ENCODE results near the gene TRERF1.
"Not testable (repeated sequence)": the region's sequence is repeated elsewhere in the genome, so short reads cannot be mapped to it uniquely, and the experiment has no call there.

Gene TRERF1

GRCh38 chr6:42450477-42451332 lies 1.0 kb downstream of the TRERF1 start:
- no peak for DNase-seq (ENCODE audit: low spot score)

GRCh38 chr6:42449917-42450476 lies 1.7 kb downstream of the TRERF1 start:
- DNase-seq (ENCODE audit: low spot score), result no peak

GRCh38 chr6:42448927-42449659 lies 2.6 kb downstream of the TRERF1 start:
- no peak for DNase-seq (ENCODE audit: low spot score)

- DNase-seq (ENCODE audit: low spot score), result no peak
Measured at GRCh38 chr6:42448391-42448790, 3.3 kb downstream of the TRERF1 start.

- DNase-seq (ENCODE audit: low spot score), result no peak
Measured at GRCh38 chr6:42446996-42447395, 4.7 kb downstream of the TRERF1 start.

DNA sequence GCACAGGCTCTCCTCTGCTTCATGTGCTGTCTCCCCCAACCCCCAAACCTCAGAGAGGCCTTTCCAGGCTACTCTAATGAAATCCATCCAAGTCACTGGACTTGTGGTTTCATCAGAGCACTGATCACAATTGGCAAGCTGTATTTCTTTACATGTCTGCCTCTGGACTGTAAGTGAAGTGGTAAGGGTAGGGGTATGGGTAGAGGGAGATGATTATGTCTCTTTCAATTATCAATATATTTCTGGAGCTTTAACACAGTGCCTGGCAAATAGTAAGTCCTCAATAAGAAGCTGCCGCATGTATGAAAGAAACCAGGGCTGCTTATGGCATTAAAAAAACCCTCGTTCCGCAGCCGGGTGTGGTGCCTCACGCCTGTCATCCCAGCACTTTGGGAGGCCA lies 5.4 kb downstream of the TRERF1 start:
- DNase-seq (ENCODE audit: low spot score), result no peak

DNA sequence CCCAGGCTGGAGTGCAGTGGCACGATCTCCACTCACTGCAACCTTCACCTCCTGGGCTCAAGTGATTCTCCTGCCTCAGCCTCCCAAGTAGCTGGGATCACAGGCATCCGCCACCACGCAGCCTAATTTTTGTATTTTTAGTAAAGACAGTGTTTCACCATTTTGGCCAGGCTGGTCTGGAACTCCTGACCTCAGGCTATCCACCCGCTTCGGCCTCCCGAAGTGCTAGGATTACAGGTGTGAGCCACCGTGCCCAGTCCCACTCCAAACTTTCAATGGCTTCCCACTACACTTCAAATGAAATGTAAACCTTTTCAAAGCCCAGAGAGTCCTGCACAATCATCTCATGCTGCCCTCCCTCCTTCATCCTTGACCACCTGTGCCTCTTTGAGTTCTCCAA lies 5.8 kb downstream of the TRERF1 start:
- not testable (repeated sequence) for DNase-seq (ENCODE audit: low spot score)

DNA sequence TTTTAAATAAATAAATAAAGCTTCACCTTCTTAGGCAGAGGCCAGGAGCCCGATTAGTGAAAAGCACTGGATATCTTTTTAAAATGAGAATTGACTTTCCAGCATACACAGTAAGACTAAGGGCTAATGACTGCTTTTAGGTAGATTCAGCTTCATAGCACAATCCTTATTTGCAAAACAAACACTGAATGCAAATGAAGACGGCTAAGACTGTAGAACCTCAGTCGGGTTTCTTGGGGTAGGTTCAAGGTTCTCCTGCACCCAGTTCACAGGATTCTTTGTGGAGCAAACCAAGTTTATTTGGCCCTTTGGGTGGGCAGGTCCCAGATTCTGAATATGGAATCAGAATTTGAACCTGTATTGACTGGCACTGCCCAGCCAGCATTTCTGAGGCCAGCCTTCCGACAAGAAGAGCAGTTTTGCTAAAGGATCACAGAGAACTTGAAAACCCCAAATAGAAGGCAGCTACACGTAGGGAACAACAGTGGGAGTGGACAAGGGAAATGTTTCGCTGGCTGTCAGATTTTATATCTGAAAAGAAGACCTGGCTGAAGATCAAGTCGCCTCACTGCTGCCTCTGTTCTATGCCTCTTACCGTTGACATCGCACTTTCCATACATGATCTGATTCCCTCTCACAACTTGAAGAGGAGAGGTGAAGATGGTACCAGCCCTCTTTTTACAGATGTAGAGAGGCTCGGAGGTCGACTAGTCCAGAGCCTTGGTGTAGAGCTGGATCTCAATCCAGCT lies 8.2 kb downstream of the TRERF1 start:
- no peak for DNase-seq (ENCODE audit: low spot score)

- DNase-seq (ENCODE audit: low spot score), result no peak
Measured at GRCh38 chr6:42441697-42442081, 10.0 kb downstream of the TRERF1 start.

GRCh38 chr6:42440778-42441696 lies 10.7 kb downstream of the TRERF1 start:
- DNase-seq (ENCODE audit: low spot score), result no peak

DNA sequence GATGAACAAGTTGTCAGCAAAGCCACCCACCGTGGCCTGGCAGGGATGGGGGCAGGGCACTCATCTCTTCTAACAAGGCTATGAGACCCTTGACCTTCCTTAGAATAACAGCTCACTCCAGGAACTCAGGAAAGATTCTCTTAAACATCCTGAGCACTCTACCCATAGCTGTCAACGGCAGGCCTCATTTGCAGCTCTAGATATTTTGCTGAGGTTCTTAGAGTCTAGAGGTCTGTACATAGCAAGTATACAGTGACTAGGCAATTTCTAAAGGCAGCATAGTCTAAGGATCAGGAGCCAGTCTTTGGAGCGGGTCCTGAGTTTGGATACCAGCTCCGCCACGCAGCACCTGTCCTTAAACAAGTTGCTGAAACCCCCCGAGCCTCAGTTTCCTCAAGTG lies 11.7 kb downstream of the TRERF1 start:
- DNase-seq (ENCODE audit: low spot score), result no peak

DNA sequence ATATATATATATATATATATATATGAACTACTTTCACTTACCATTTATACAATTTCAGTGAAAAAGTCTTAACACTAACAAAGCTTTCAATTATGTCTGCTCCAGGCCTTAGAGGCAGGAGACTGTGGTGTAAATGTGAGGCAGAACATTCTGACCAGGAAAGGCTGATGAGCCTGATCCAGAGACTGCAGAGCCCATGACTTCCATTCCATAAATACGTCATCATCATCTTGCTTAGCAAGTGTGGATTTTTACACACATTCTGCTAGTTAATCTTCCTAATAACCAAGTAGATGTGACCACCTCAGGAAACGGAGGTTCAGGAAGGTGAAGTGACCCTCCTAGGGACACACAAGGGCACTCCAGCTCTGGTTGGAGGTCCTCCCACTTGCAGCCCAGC lies 14.9 kb downstream of the TRERF1 start:
- no peak for DNase-seq (ENCODE audit: low spot score)

DNA sequence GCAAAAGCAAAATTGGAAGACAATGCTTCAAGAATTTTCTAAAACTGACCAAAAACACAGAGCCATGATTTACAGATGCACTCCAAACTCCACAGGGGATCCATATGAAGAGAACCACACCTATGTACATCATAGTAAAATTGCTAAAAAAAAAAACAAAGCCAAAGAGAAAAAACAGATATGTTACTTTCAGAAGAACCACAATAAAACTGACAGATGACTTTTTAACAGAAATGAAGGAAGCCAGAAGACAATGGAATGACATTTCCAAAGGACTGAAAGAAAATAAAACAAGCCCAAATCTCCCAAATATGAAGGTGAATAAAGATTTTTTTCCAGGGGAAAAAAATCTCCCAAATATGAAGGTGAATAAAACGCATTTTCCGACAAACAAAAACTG lies 17.5 kb downstream of the TRERF1 start:
- DNase-seq (ENCODE audit: low spot score), result no peak

DNA sequence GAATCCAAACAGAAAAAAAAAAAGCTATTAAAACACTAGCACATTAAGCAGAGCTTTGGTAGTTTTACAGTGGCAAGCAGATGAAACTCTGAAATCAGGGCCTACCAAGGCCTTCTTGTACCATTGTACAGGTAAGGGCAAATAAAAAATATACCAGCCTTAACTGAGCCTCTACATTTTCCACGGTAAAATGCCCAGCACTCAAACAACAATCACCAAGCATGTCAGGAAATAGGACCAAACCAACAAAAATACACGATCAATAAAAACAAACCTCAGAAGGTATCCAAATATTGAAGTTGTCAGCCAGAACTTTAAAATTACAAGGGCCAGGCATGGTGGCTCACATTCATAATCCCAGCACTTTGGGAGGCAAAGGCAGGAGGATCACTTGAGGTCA lies 18.3 kb downstream of the TRERF1 start:
- DNase-seq (ENCODE audit: low spot score), result no peak

DNA sequence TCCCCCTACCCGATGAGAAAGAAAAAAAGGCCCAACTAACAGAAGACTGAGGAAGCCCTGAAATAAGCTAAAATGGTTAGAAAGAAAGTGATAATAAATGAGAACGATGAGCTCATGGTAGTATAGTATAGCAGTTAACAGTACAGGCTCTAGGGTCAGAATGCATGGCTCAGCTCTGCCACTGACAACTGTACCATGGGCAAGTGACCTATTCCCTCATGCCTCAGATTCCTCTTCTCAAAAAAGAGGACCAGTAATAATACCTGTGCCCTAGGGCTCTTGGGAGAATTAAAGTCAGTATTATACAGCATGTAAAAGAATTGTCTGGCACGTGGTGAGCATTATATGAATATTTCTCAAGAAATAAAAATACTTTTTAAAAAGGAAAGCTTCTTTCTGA lies 19.8 kb downstream of the TRERF1 start:
- no peak for DNase-seq (ENCODE audit: low spot score)

- DNase-seq (ENCODE audit: low spot score), result no peak
Measured at GRCh38 chr6:42431356-42431755, 20.4 kb downstream of the TRERF1 start.

- no peak for DNase-seq (ENCODE audit: low spot score)
Measured at GRCh38 chr6:42429836-42430235, 21.9 kb downstream of the TRERF1 start.

DNA sequence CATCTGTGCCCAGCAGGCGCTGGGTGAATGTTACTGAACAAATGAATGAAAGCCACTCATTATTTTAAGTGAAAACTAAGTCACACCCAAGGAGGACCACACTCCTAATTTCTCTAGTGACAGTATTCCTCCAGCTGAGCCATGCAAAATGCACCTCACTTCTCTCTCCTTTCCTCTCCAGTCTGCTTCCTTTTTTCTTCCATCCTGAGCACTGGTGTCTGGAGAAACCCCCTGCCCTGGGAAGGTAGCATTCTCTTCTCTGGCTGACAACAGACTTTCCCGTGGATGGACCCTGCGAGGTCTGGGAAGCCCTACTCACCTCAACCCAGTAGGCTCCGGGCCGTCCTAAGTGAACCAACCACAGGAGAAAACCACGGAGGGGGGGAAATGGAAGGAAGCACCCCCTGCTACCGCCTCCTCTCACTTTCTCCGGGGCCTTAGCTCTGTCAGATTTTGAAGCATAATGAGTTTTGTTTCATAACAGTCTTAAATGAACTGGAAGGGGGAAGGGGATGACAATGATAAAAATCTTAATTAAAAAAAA lies 22.6 kb downstream of the TRERF1 start:
- no peak for DNase-seq (ENCODE audit: low spot score)

DNA sequence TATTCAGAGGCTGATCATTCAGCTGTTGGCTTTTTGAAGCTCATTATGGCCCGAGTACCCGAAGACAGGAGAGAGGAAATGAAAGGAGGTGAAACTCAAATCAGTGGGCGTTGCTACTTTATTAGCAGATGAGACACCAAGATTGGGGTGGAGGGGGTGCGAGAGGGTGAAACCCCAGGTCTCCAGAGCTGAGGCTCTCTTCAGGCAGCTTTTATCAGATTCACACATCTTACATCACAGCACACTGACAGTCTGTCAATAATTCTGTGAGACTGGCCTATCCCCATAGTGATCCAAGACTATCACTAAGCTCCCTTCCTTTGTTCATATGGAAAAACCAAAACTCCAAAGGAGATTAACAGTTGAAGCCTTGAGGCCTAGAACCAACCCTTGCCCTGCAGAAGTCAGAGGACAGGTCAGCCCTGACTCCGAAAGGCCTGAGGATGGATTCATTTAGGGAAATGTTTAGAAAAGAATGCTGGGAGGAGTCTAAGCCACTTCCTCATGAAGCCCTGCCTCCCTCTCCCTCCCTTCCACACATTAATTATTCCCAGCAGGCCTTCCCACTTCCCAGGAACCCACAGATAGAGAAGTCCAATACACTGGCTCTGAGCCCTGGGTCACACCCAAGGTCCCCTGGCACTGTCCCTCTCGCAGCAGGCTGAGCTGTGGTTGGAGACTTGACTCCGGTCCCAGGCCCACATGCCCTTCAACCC lies 23.2 kb downstream of the TRERF1 start:
- no peak for DNase-seq (ENCODE audit: low spot score)

DNA sequence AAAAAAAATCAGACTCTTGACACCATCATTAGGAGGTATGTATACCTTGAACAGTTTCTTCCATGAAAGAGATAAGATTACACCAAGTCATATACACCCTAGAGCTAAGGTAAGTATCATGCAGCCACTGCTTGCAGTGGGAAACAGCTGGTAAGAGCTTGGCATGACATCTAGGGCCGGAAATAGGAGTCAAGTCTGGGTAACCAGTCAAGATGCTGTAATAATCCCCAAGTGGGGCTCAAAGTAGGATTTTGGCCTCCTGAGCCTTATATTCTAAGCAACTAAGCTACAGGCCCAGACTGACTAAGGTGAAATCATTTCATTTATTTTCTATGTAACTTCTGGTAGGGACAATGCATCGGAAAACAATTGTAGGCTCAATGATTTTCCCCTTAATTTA lies 23.9 kb downstream of the TRERF1 start:
- DNase-seq (ENCODE audit: low spot score), result no peak
